Testis (tissue), 2 donors: Measurements from ENCODE around the gene SEC24D.

Experiments used
- POLR2A ChIP-seq: fragments of 450-650 bp; IDR thresholded peaks from one replicate; pipeline ENCODE4 v1.6.1; 2017; ENCODE audit warnings: antibody characterized with exemption, mild to moderate bottlenecking, moderate library complexity
- TF ChIP-seq, protein P1 (sequence below), 3 experiments: fragments of 450-650 bp in 2 of 3; fragments of 200-600 bp in 1 of 3; sonication (generic) in 1 of 3; IDR thresholded peaks; one replicate each; pipeline ENCODE4 v1.5.1; 2016 to 2019; ENCODE audit warnings: antibody characterized with exemption in 3 of 3, mild to moderate bottlenecking in 2 of 3, moderate library complexity in 1 of 3

DNA sequence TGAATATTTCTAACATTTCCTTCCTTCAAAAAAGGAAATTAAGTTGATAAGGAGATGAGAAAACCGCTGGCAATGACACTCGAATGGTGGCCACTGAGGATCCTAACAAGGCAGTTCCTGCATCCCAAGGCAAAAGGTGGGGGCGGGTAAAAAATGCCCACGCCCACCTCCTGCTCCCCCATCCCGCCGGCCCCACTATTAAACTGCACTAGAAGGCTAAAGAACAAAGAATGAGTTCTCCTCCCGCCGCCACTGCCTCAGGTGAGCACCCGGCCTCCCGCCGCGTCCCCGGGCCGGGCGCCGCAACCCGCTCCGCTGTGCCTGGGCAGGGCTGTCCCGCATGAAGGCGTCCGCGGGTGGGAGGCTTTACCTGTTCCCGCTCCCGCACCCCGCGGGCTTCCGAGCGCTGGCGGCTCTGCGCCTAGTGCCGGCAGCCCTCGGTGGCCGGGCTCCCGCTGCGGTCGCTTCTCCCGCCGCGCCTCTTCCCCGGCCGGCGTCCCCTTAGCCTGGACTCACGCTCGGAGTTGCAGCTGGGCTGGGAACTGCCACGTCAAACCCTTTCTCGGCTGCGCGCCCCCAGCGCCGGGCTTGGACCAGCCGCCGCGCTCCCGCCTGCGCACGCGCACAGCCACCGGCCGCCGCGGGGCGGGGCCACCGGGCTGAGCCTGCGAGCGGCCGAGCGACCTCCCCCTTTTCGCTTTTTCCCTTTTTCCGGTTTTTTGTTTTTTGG lies at the start of gene SEC24D:
- TF ChIP-seq, protein P1, sequence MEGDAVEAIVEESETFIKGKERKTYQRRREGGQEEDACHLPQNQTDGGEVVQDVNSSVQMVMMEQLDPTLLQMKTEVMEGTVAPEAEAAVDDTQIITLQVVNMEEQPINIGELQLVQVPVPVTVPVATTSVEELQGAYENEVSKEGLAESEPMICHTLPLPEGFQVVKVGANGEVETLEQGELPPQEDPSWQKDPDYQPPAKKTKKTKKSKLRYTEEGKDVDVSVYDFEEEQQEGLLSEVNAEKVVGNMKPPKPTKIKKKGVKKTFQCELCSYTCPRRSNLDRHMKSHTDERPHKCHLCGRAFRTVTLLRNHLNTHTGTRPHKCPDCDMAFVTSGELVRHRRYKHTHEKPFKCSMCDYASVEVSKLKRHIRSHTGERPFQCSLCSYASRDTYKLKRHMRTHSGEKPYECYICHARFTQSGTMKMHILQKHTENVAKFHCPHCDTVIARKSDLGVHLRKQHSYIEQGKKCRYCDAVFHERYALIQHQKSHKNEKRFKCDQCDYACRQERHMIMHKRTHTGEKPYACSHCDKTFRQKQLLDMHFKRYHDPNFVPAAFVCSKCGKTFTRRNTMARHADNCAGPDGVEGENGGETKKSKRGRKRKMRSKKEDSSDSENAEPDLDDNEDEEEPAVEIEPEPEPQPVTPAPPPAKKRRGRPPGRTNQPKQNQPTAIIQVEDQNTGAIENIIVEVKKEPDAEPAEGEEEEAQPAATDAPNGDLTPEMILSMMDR (IDR thresholded peaks at IDR 0.05): peak in 1 of 3 experiments; percentile 30
- peak; percentile 67 for TF ChIP-seq POLR2A
